ENCODE results near the gene RALB. TPM values are rescaled to one million over a fixed set of nuclear protein-coding genes. Genes with fewer than 3 reads are reported as not detected.
"Not testable (repeated sequence)": the region's sequence is repeated elsewhere in the genome, so short reads cannot be mapped to it uniquely, and the experiment has no call there.

RALB gene
- total RNA-seq, 2 donors from 2014 or later, result 40.1 to 43.2 TPM

- peaks cover 0 to 6% of the 10 kb centered on the region in 2 donors for H3K4me1 Mint-ChIP-seq (ENCODE audit: low read depth in 2 of 2)
- H3K27ac Mint-ChIP-seq, result no peak overlapping the region
- H3K9me3 Mint-ChIP-seq, result no peaks in the 10 kb centered on the region
- H3K4me3 Mint-ChIP-seq, result no peak overlapping the region
- no peaks in the 10 kb centered on the region for H3K36me3 Mint-ChIP-seq
- DNase-seq (ENCODE audit: low spot score), result no peak
- peaks cover 11 to 12% of the 10 kb centered on the region in 2 donors for H3K27me3 Mint-ChIP-seq
- no peak for ATAC-seq
Measured at GRCh38 chr2:120317916-120318315, 65.3 kb downstream of the RALB start.

- no peaks in the 10 kb centered on the region for H3K36me3 Mint-ChIP-seq
- ATAC-seq, result peak in 1 of 2 donors; percentile 21
- H3K4me1 Mint-ChIP-seq (ENCODE audit: low read depth in 2 of 2), result no peaks in the 10 kb centered on the region
- no peak for DNase-seq (ENCODE audit: low spot score)
- no peaks in the 10 kb centered on the region for H3K9me3 Mint-ChIP-seq
- peaks cover 11 to 12% of the 10 kb centered on the region in 2 donors for H3K27me3 Mint-ChIP-seq
- H3K4me3 Mint-ChIP-seq, result no peak overlapping the region
- no peak overlapping the region for H3K27ac Mint-ChIP-seq
Measured at GRCh38 chr2:120318626-120319025, 66.0 kb downstream of the RALB start.

- H3K27ac Mint-ChIP-seq, result no peak overlapping the region
- DNase-seq (ENCODE audit: low spot score), result no peak
- ATAC-seq, result no peak
Measured at GRCh38 chr2:120319123-120319522, 66.5 kb downstream of the RALB start.

GRCh38 chr2:120319686-120320317 is 67.2 kb downstream of the RALB start:
- Mint-ChIP-seq H3K4me3 (no peak overlapping the region), H3K9me3 (no peaks in the 10 kb centered on the region), H3K27me3 (peaks cover 8 to 12% of the 10 kb centered on the region in 2 donors), H3K4me1 (ENCODE audit: low read depth in 2 of 2) (no peaks in the 10 kb centered on the region), H3K36me3 (no peaks in the 10 kb centered on the region), H3K27ac (no peak overlapping the region)
- DNase-seq (ENCODE audit: low spot score) (no peak), ATAC-seq (no peak)

More at GRCh38 chr2:120319123-120319522, 66.5 kb downstream of the RALB start:
- H3K9me3 Mint-ChIP-seq, result no peaks in the 10 kb centered on the region
- H3K4me3 Mint-ChIP-seq, result no peak overlapping the region
- no peaks in the 10 kb centered on the region for H3K36me3 Mint-ChIP-seq
- peaks cover 12 to 13% of the 10 kb centered on the region in 2 donors for H3K27me3 Mint-ChIP-seq
- no peaks in the 10 kb centered on the region for H3K4me1 Mint-ChIP-seq (ENCODE audit: low read depth in 2 of 2)

- DNase-seq (ENCODE audit: low spot score) (no peak), ATAC-seq (no peak)
- Mint-ChIP-seq H3K27ac (no peak overlapping the region), H3K4me1 (ENCODE audit: low read depth in 2 of 2) (no peaks in the 10 kb centered on the region), H3K27me3 (peaks cover 2 to 7% of the 10 kb centered on the region in 2 donors), H3K9me3 (no peaks in the 10 kb centered on the region), H3K36me3 (no peaks in the 10 kb centered on the region), H3K4me3 (no peak overlapping the region)
Measured at GRCh38 chr2:120320318-120320851, 67.7 kb downstream of the RALB start.

- not testable (repeated sequence) for H3K9me3 Mint-ChIP-seq; H3K4me1 Mint-ChIP-seq (ENCODE audit: low read depth in 2 of 2); H3K27ac Mint-ChIP-seq; DNase-seq (ENCODE audit: low spot score); H3K4me3 Mint-ChIP-seq; H3K27me3 Mint-ChIP-seq; ATAC-seq; H3K36me3 Mint-ChIP-seq
Measured at GRCh38 chr2:120320887-120321556, 68.4 kb downstream of the RALB start.

- H3K4me3 Mint-ChIP-seq, result no peak overlapping the region
- H3K36me3 Mint-ChIP-seq, result no peaks in the 10 kb centered on the region
- no peaks in the 10 kb centered on the region for H3K9me3 Mint-ChIP-seq
- ATAC-seq (no peak), DNase-seq (ENCODE audit: low spot score) (no peak)
- no peak overlapping the region for H3K27ac Mint-ChIP-seq
- peaks cover 0 to 7% of the 10 kb centered on the region in 2 donors for H3K27me3 Mint-ChIP-seq
- H3K4me1 Mint-ChIP-seq (ENCODE audit: low read depth in 2 of 2), result no peaks in the 10 kb centered on the region
Measured at GRCh38 chr2:120321721-120322284, 69.2 kb downstream of the RALB start.

GRCh38 chr2:120322329-120322728 is 69.7 kb downstream of the RALB start:
- Mint-ChIP-seq H3K4me3 (no peak overlapping the region), H3K27ac (no peak overlapping the region), H3K4me1 (ENCODE audit: low read depth in 2 of 2) (no peaks in the 10 kb centered on the region), H3K27me3 (peaks cover 0 to 10% of the 10 kb centered on the region in 2 donors), H3K36me3 (no peaks in the 10 kb centered on the region), H3K9me3 (no peaks in the 10 kb centered on the region)
- no peak for DNase-seq (ENCODE audit: low spot score)
- ATAC-seq, result no peak

GRCh38 chr2:120323214-120323613 is 70.6 kb downstream of the RALB start:
- no peak for ATAC-seq
- no peak overlapping the region for H3K27ac Mint-ChIP-seq
- H3K36me3 Mint-ChIP-seq, result no peaks in the 10 kb centered on the region
- DNase-seq (ENCODE audit: low spot score), result no peak
- no peaks in the 10 kb centered on the region for H3K9me3 Mint-ChIP-seq
- H3K4me3 Mint-ChIP-seq, result no peak overlapping the region
- peaks cover 0 to 10% of the 10 kb centered on the region in 2 donors for H3K27me3 Mint-ChIP-seq
- H3K4me1 Mint-ChIP-seq (ENCODE audit: low read depth in 2 of 2), result no peaks in the 10 kb centered on the region

GRCh38 chr2:120323807-120324399 is 71.3 kb downstream of the RALB start:
- H3K4me3 Mint-ChIP-seq, result no peak overlapping the region
- no peaks in the 10 kb centered on the region for H3K4me1 Mint-ChIP-seq (ENCODE audit: low read depth in 2 of 2)
- DNase-seq (ENCODE audit: low spot score), result no peak
- peak in 1 of 2 donors; percentile 20 for ATAC-seq
- no peaks in the 10 kb centered on the region for H3K36me3 Mint-ChIP-seq
- H3K27ac Mint-ChIP-seq, result peak overlapping the region in 1 of 2 donors; percentile 31
- peaks cover 0 to 9% of the 10 kb centered on the region in 2 donors for H3K27me3 Mint-ChIP-seq
- H3K9me3 Mint-ChIP-seq, result no peaks in the 10 kb centered on the region

GRCh38 chr2:120324933-120325332 is 72.3 kb downstream of the RALB start:
- Mint-ChIP-seq H3K36me3 (no peaks in the 10 kb centered on the region), H3K4me1 (ENCODE audit: low read depth in 2 of 2) (no peaks in the 10 kb centered on the region), H3K27ac (no peak overlapping the region), H3K27me3 (peaks cover 0 to 11% of the 10 kb centered on the region in 2 donors), H3K9me3 (no peaks in the 10 kb centered on the region), H3K4me3 (no peak overlapping the region)
- ATAC-seq, result no peak
- DNase-seq (ENCODE audit: low spot score), result no peak

- no peak overlapping the region for H3K4me3 Mint-ChIP-seq
- no peaks in the 10 kb centered on the region for H3K9me3 Mint-ChIP-seq
- DNase-seq (ENCODE audit: low spot score), result no peak
- no peaks in the 10 kb centered on the region for H3K4me1 Mint-ChIP-seq (ENCODE audit: low read depth in 2 of 2)
- H3K27me3 Mint-ChIP-seq, result peaks cover 0 to 12% of the 10 kb centered on the region in 2 donors
- no peak for ATAC-seq
- no peaks in the 10 kb centered on the region for H3K36me3 Mint-ChIP-seq
- H3K27ac Mint-ChIP-seq, result no peak overlapping the region
Measured at GRCh38 chr2:120326066-120326465, 73.4 kb downstream of the RALB start.

- H3K4me3 Mint-ChIP-seq, result no peak overlapping the region
- peaks cover 25 to 31% of the 10 kb centered on the region in 2 donors for H3K27me3 Mint-ChIP-seq
- DNase-seq (ENCODE audit: low spot score) (no peak), ATAC-seq (no peak)
- H3K36me3 Mint-ChIP-seq, result no peaks in the 10 kb centered on the region
- no peaks in the 10 kb centered on the region for H3K9me3 Mint-ChIP-seq
- no peaks in the 10 kb centered on the region for H3K4me1 Mint-ChIP-seq (ENCODE audit: low read depth in 2 of 2)
- no peak overlapping the region for H3K27ac Mint-ChIP-seq
Measured at GRCh38 chr2:120330946-120331822, 78.5 kb downstream of the RALB start.

Measured in natural killer cell treated with Interleukin-12 subunit alpha and Interleukin-12 subunit beta and Interleukin-15 and Interleukin-18, amount 100 ng/mL, for 72 hours (primary cell).